ENCODE results near the gene TYR.
"Not testable (repeated sequence)": the region's sequence is repeated elsewhere in the genome, so short reads cannot be mapped to it uniquely, and the experiment has no call there.

Gene TYR

DNA sequence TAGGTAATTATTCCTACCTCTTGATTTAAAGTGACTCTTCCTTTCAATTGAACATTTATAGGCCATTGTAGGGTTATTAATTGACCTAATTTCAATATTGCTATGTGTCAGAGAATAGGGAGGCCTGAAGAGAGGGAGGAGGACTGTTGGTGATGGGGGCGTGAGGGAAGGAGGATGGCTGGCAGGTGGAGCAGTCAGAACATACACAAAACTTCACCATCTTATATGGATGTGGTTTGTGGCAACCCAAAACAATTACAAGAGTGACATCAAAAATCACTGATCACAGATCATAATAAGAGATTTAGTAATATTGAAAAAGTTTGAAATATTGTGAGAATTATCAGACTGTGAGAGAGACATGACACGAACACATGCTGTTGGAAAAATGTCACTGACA is 95.5 kb downstream of the TYR start:
- DNase-seq, result not testable (repeated sequence)

DNA sequence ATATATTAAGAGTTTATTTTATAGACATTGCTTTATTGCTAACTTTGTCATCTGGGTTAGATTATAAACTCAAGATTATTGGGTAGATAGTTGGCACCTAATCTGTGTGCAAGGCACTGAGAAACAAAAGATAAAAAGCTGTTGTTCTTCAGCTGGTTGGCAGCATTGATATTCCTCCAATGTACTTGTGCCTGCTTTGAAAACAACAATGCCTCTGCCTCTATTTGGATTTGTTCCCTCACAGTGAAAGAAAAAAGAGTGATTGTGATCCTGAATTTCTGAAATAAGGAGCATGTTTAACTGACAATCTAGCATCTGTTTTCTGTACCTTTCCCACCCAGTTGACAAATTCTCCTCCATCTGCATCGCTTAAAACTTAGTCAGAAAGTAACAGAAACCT is 98.3 kb downstream of the TYR start:
- no peak for DNase-seq

DNA sequence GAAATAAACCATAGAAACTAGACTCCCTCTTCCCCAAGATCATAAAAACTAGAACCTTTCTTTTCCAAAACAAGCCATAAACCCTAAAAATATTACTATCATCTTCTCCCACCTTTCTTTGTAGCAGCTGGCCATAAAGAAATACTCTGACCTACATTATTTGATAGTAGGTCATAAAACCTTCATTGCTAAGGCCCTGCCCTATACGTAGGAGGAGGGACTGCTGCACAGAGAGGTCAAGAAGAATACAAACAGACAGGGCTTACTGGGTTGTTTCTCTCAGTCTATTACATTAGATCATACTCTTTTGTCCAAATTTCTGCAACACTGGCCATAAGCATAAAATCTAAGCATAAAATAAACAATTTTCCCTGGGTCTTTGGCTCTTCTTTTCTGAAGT is 101.5 kb downstream of the TYR start:
- DNase-seq, result no peak

DNA sequence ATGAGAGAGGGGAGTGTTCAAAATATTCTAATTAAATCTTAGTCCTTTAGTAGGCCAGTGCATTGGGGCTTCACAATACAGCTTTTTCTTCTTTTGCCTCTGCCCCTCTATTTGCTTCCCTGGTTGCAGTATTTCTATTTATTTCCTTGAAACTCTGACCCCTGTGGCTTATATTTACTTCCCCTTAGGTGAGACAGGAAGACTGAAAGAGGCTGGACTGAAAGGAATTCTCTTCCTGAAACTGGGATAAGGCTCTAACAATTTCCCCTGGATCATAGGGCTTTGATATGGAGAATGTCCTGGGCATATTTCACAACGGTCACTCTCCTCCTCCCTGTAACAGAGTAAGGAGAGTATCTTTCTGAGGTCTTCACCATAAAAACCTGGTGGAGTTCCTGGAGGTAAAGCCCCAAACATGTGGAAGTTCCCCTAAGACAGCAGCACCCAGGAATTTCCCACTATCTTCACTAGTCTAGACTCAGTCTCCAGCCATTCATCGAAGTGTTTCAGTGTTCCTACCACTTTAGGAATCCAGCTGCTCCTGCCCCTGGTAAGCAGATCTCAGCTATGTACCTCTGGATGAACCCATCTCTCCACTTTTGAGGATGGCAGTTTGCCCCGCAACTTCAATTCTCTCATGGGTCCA is 103.5 kb downstream of the TYR start:
- not testable (repeated sequence) for DNase-seq

DNA sequence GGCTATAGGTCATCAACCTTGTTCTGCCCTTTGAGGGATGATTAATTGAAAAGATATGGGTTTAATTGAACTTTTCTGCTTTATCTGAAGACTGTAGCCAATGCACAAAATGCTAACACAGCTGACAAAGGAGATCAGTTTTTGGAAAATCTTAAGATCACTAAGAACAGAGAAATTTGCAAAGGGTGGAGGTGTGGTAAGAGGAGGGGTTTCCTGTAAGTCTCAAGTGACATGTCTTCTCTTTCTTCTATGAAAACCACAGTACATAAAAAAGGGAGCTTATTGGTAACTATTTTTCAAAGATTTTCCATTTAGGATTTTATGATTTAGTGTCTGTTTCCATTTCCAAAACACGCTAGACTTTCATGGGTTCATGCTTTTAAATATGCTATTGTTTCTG is 108.9 kb downstream of the TYR start:
- DNase-seq, result not testable (repeated sequence)

DNA sequence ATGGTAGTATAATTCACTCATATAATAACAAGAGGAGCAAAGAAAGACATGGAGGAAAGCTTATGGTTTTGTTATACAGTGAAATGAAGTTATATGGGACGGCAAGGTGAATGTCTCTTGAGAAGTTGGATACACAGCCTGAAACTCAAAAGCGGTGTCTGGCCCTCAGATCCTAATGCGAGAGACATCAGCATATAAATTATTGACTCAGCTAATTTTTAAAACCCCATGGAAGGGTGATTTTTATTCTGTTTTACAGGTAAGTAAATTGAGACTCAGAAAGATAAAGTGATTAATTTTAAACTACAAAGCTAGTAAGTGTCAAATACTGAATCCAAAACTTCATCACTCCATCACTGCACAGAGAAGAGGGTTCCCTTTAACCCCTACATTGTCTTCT is 110.3 kb downstream of the TYR start:
- DNase-seq, result not testable (repeated sequence)

DNA sequence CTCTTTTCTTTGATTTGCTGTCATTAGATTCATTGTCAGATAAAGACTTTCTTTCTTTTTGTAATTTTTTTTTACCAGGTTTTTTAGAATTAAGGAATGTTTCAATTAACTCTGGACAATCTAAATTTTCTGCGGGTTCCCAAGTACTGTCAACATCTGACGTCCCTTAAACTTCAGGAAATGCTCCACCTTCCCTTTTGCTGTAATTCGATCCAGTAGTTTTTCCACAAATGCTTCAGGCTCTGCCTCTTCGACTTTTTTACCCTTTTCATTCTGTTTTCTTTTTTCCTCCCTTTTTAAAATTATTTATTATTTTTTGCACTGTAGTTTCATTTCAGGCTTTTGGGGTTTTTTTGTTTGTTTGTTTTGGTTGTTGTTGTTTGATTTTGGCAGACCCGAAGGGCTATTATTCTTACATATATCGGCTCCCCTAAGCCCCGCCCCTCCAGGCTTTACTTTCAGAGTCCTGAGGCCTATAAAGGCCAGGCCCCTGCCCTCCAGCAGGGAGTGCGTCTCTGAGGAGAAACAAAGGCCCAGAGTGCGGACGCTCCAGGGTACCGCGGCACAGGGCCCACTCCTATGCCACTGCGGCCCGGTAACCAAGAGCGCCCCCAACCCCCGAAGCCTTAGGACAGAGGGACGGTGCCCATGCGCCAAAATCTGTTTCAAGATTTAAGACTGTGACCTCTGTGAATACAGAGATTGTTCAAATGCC is 116.4 kb downstream of the TYR start:
- no peak for DNase-seq

DNA sequence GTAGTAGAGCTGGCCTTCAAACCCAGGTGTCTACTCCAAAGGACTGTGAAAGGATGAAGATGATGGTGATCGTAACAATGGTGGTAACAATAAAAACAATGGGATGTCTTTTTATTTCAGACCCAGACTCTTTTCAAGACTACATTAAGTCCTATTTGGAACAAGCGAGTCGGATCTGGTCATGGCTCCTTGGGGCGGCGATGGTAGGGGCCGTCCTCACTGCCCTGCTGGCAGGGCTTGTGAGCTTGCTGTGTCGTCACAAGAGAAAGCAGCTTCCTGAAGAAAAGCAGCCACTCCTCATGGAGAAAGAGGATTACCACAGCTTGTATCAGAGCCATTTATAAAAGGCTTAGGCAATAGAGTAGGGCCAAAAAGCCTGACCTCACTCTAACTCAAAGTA is 117.3 kb downstream of the TYR start:
- not testable (repeated sequence) for DNase-seq

DNA sequence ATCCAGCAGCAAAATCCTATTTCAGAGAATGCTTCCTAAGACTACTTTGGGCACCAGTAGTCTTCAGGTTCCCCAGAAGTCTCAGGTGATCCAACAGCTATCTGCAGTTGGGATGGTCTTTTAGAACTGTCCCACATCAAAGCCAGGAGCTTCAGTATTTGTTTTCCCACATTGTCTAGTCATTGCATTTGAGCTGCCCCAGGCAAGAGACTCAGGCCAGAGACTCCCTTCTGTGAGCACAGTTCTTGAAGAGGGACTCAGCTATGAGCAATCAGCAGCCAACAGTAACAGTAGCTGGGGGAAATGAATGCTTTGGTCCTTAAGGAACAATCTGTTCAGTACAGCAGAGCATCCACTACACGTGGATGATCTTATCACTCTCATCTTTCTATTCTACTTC is 125.4 kb downstream of the TYR start:
- not testable (repeated sequence) for DNase-seq

DNA sequence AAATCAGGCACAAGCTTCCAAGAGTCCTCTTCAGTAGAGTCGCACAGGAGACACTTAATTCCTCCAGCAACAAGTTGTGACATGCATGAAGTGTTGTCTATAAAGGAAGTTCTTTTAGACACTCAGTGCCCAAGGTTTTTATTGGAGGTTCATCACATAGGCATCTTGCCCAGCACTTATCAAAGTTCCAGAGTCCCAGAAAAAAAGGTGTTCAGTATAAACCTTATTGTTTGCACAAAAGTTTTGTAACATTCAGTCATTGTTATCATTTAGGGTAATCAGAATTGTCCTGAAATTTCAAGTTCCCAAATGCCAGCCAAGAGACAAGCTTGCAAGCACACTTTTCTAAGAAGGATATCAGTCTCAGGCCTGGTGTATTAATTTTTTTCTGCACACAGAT is 130.6 kb downstream of the TYR start:
- not testable (repeated sequence) for DNase-seq

DNA sequence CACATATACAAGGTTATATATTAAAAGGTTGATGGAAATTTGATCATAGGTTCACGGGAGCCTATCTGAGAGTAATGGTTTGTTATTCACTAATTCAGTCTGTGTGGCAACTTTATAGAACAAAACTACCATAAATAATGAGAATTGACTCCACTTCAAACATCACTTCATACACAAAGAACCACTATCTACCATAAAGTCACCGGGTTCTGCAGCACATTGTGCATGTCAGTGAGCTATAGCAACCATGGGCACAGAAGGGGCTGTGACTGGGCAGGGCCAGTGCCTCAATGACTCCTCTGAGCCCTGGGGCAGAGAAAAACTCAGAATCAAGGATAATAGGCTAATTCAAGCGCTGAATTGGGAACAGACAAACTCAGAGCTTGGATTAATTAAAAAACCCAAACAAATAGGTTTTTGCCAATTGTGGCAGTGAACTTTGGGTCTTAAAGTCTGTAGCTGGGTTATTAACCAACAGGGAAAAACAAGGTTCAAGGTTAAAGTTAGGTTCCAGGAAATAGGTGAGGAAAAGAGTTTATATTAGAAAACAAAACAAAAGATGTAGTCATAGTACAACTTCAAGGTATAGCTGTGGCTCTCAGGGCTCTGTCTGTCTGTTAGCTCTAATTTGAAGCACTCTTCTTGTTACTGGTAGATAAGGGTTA is 131.8 kb downstream of the TYR start:
- DNase-seq, result not testable (repeated sequence)

DNA sequence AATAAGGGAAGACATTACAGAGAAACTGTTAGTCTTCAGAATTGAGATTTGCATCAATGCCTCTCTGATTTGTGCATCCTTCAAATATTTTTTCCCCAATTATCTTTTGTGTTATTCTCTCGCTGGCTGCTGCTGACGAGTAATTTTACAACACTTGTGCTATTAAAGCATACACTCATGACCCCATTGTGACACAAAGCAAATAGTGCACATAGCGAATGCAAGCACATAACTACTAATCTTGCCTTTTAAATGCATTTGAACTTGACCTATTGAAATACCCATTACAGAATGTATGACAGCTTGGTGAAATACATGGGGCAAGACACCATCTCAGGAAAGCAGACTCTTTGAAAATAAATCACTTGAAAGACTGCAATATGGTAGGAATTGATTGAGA is 132.9 kb downstream of the TYR start:
- not testable (repeated sequence) for DNase-seq

DNA sequence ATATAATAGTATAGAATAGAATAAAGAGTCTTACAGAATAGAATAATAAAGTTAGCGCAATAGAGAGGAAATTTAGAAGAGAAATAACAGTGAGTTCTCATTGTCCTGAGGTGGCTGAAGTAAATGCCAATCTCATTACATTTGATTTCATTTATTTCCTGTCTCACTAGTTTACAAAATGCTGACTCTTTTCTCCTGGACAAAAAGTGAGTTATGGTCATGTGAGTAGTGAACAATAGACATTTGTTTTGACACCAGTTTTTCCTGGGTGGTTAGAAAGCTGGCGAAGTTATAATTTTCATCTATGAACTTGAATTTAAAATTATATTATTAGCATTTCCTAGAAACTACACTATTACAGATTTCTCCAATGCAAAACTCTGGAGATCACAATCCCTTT is 143.7 kb downstream of the TYR start:
- DNase-seq, result no peak

DNA sequence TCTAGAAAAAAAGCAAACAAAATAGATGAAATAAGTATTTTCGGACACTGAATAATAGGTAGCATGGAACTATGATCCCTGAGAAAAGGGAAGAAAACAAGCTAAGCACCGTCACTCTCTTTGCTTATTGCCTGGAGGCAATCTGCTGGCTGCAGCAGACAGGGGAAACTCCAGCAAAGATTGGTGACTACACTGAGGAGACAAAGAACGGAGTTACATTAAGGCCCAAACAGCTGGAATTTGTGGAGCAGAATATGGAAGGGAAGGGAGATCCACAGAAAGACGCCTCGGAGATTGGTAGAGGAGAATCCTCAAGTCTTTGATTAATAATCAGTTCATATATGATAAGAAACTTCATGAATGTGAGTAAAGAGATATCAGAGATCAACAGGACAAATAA is 150.2 kb downstream of the TYR start:
- no peak for DNase-seq

DNA sequence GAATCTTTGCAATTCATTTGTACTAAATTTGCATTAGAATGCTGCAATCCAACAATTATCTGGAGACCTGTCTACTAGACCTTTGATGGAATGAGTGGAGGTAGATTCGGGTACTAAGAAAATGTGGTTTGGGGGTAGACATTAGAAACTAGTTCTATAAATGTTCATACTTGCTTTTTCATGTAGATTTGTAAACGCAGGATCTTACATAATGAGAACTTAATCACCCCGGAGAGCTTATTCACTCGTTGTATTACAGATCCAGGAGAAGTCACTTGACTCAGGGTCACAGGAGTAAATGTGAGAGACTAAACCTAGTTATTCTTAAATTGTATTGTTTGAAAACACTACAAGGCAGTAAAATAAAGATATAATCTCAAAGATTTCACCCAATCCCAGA is 154.3 kb downstream of the TYR start:
- not testable (repeated sequence) for DNase-seq

DNA sequence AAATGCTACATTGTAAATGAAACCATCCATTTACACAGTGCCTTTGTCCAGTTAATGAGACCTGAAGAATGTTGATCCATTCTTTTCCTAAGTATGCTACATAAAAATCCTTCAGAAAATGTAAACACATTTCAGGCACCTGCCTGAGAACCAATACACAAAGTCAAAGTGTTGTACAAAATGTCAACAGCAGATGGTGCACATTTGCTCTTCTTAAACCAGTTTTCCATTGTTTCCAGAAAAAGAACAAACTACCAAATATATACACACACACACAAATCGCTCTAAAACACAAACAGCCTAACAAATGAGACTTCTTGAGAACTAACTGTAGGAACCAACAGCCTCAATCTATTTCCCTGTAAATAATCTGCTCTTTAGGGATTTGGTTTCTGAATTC is 156.0 kb downstream of the TYR start:
- DNase-seq, result not testable (repeated sequence)

DNA sequence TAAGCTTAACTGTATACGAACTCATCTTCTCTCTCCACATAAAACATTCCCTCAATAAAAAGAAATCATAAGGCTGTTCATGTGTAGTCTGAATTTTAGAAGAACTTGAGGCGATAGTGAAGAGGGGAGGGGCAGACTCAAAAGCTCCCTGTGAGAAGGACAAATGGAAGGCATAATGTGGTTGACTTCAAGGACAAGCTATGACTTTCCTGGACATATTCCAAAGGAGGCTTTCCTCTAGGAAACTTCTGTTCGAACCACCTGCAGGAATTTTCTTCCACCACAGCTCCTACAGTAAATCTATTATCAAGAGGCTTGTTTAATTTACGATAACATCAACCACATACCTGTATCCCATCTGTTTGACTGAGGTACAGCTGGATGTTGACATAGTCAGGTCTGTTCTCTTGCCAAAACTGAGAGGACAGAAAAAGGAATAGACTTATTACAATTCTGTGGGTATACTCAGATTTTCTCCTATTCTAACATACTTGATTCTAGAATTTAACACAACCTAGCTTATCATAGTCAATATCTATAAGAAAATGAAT is 159.5 kb downstream of the TYR start:
- DNase-seq, result not testable (repeated sequence)

DNA sequence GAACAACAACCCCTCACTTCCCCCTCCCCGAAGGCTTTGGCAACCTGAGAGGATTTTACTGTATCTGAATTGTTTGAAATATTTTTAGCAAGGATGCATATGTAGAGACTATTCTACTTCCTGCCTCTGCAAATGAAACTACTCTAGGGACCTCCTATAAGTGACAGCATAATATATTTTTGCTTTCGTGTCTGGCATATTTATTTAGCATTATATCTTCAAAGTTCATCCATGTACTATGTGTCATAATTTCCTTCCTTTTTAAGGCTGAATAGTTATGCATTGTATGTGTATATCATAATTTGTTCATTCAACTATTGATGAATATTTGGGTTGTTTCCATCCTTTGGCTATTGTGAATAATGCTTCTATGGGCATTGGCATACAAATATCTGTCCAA is 160.4 kb downstream of the TYR start:
- DNase-seq, result not testable (repeated sequence)

DNA sequence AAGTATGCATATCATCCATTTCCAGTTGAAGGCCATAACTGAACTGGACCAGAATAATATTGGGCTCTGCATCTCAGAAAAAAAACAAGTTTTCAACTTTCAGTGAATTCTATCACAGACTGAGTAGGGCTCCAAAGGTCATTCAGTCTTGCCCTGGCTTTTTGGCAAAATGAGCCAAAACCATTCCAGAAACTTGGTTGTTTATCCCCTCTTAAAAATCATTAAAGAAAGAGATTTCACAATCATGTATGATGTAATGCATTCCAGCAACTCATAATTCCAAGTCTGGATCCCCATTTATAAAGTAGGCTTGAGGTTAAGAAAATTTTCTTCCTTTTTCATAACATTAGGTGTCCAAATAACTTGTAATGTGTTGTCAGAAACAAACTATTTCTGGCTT is 162.8 kb downstream of the TYR start:
- not testable (repeated sequence) for DNase-seq

DNA sequence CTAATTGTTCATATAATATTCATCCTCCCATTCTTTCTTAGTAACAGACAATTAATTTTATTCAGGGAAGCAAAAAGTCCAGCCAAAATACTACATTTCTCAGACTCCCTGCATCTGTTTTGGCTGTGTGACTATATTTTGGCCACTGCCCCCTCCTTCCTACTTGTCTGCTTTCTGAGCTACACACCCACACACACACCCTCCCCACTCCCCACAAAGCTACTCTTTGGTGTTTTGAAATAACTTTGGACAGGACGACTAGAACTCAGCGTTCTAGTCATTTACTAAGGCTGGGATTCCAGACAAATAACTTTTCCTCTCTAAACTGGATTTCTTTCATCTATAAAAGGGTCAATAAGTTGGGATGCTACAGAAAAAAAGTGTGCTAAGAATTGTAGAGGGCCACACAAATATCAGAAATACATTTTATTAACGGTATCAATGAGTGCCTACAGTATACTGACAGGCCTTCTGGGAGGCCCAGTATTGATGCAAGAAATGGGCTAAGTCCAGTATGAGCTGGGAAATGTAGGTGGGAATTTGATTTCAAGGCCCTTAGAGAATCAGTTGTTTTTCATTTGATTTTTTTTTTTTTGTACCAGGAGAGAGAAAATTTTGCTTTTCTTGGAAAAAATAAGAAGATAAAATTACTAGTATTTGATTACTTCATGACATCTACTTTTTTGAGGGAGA is 165.4 kb downstream of the TYR start:
- DNase-seq, result not testable (repeated sequence)
